Jurkat, Clone E6-1 (cell line): Measurements from ENCODE around the gene APOO.

Experiments
- DNase-seq: peaks from one replicate; pipeline ENCODE4 v3.0.0-alpha.2; 2011; ENCODE audit warnings: low read depth, low spot score
- H3K4me3 ChIP-seq: 2 replicates; pipeline ENCODE4 v1.5.1; 2011; ENCODE audit warnings: mild to moderate bottlenecking, low read length, control low read depth, moderate library complexity

Gene APOO

GRCh38 chrX:23826653-23827052 is 81.1 kb downstream of the APOO start:
- no peak overlapping the region for H3K4me3 ChIP-seq
- DNase-seq: no peak

GRCh38 chrX:23826216-23826615 is 81.5 kb downstream of the APOO start:
- DNase-seq: no peak
- no peak overlapping the region for H3K4me3 ChIP-seq

- no peak for DNase-seq
- H3K4me3 ChIP-seq: no peak overlapping the region
These were observed 82.1 kb downstream of the APOO start for GRCh38 chrX:23825675-23826074.

- H3K4me3 ChIP-seq: no peak overlapping the region
- no peak for DNase-seq
These were observed 84.9 kb downstream of the APOO start for GRCh38 chrX:23822841-23823240.

GRCh38 chrX:23822397-23822796 is 85.3 kb downstream of the APOO start:
- DNase-seq: no peak
- no peak overlapping the region for H3K4me3 ChIP-seq

GRCh38 chrX:23821847-23822246 is 85.9 kb downstream of the APOO start:
- H3K4me3 ChIP-seq: no peak overlapping the region
- no peak for DNase-seq

GRCh38 chrX:23820235-23820782 is 87.4 kb downstream of the APOO start:
- peak; percentile 45 for DNase-seq
- H3K4me3 ChIP-seq: no peak overlapping the region

- DNase-seq: no peak
- no peak overlapping the region for H3K4me3 ChIP-seq
These were observed 88.1 kb downstream of the APOO start for GRCh38 chrX:23819385-23820234.

GRCh38 chrX:23817979-23818336 is 89.8 kb downstream of the APOO start:
- H3K4me3 ChIP-seq: no peak overlapping the region
- DNase-seq: no peak

- no peak overlapping the region for H3K4me3 ChIP-seq
- no peak for DNase-seq
These were observed 91.6 kb downstream of the APOO start for GRCh38 chrX:23816179-23816578.

GRCh38 chrX:23815376-23815775 is 92.4 kb downstream of the APOO start:
- DNase-seq: no peak
- no peak overlapping the region for H3K4me3 ChIP-seq

GRCh38 chrX:23813808-23814207 is 93.9 kb downstream of the APOO start:
- no peak overlapping the region for H3K4me3 ChIP-seq
- DNase-seq: no peak

GRCh38 chrX:23811656-23812055 is 96.1 kb downstream of the APOO start:
- DNase-seq: no peak
- no peak overlapping the region for H3K4me3 ChIP-seq

- no peak overlapping the region for H3K4me3 ChIP-seq
- no peak for DNase-seq
These were observed 96.6 kb downstream of the APOO start for GRCh38 chrX:23811108-23811651.

- DNase-seq: no peak
These were observed 97.5 kb downstream of the APOO start for GRCh38 chrX:23810279-23810678.

GRCh38 chrX:23805389-23805788 is 102.3 kb downstream of the APOO start:
- no peak for DNase-seq
- no peak overlapping the region for H3K4me3 ChIP-seq

More at GRCh38 chrX:23810279-23810678, 97.5 kb downstream of the APOO start:
- H3K4me3 ChIP-seq: no peak overlapping the region

GRCh38 chrX:23804578-23804977 is 103.2 kb downstream of the APOO start:
- DNase-seq: no peak
- H3K4me3 ChIP-seq: no peak overlapping the region

GRCh38 chrX:23803931-23804381 is 103.8 kb downstream of the APOO start:
- no peak overlapping the region for H3K4me3 ChIP-seq
- no peak for DNase-seq

- H3K4me3 ChIP-seq: no peak overlapping the region
- no peak for DNase-seq
These were observed 105.3 kb downstream of the APOO start for GRCh38 chrX:23802431-23802830.

- no peak overlapping the region for H3K4me3 ChIP-seq
- DNase-seq: no peak
These were observed 108.2 kb downstream of the APOO start for GRCh38 chrX:23799469-23800065.
